ENCODE measurements around the gene AOAH.

DNA sequence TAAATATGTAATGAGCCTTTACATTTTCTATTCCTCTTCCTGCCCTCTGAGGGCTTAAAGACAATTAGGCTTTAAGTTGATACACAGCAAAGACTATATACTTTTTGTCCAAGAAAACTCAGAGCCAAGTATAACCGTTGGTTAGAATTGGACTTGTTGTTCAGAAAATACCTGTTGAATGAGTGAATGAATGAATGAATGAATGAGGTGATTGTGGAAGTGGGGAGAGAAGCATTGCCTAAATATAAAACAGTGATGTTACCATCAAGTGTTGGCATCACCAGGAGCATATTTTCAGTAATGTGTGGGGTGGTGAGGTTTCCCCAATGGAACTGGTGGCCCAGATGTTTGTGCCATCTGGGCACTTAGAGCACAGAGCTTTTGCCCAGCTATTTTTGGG, 106.9 kb downstream of the AOAH start:
- TF ChIP-seq EZH2 (IDR thresholded peaks at IDR 0.05; ENCODE audit: borderline replicate concordance, low read depth, low read length, severe bottlenecking) (no peak), POLR2AphosphoS5 (IDR thresholded peaks at IDR 0.05; ENCODE audit: insufficient read depth, low read depth, low read length) (no peak), POLR2A (IDR thresholded peaks at IDR 0.05; ENCODE audit: low read depth, low read length) (no peak), JUN (IDR thresholded peaks at IDR 0.05; ENCODE audit: borderline replicate concordance, insufficient read depth, insufficient read length, low read depth) (no peak)
- TF ChIP-seq, protein P1, sequence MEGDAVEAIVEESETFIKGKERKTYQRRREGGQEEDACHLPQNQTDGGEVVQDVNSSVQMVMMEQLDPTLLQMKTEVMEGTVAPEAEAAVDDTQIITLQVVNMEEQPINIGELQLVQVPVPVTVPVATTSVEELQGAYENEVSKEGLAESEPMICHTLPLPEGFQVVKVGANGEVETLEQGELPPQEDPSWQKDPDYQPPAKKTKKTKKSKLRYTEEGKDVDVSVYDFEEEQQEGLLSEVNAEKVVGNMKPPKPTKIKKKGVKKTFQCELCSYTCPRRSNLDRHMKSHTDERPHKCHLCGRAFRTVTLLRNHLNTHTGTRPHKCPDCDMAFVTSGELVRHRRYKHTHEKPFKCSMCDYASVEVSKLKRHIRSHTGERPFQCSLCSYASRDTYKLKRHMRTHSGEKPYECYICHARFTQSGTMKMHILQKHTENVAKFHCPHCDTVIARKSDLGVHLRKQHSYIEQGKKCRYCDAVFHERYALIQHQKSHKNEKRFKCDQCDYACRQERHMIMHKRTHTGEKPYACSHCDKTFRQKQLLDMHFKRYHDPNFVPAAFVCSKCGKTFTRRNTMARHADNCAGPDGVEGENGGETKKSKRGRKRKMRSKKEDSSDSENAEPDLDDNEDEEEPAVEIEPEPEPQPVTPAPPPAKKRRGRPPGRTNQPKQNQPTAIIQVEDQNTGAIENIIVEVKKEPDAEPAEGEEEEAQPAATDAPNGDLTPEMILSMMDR (IDR thresholded peaks at IDR 0.05; ENCODE audit: extremely low read depth in 1 of 2, insufficient read depth in 1 of 2, low read depth in 1 of 2, low read length in 2 of 2) = no peak

Data from endothelial cell of umbilical vein (primary cell).